GM10266 (cell line): Measurements from ENCODE around the gene DNAH10.
"Not testable (repeated sequence)": the region's sequence is repeated elsewhere in the genome, so short reads cannot be mapped to it uniquely, and the experiment has no call there.

Source experiments
- DNase-seq: peaks from one replicate; pipeline ENCODE4 v3.0.0; 2012; ENCODE audit errors: extremely low spot score
- TF ChIP-seq, protein P1 (sequence below): IDR thresholded peaks from 2 replicates; pipeline ENCODE4 v1.5.1; 2012; ENCODE audit warnings: mild to moderate bottlenecking, low read depth; ENCODE audit not compliant: control insufficient read depth, insufficient read depth; ENCODE audit errors: missing control alignments

The DNAH10 gene

GRCh38 chr12:123771261-123771660 lies 9.2 kb downstream of the DNAH10 start:
- TF ChIP-seq, protein P1, sequence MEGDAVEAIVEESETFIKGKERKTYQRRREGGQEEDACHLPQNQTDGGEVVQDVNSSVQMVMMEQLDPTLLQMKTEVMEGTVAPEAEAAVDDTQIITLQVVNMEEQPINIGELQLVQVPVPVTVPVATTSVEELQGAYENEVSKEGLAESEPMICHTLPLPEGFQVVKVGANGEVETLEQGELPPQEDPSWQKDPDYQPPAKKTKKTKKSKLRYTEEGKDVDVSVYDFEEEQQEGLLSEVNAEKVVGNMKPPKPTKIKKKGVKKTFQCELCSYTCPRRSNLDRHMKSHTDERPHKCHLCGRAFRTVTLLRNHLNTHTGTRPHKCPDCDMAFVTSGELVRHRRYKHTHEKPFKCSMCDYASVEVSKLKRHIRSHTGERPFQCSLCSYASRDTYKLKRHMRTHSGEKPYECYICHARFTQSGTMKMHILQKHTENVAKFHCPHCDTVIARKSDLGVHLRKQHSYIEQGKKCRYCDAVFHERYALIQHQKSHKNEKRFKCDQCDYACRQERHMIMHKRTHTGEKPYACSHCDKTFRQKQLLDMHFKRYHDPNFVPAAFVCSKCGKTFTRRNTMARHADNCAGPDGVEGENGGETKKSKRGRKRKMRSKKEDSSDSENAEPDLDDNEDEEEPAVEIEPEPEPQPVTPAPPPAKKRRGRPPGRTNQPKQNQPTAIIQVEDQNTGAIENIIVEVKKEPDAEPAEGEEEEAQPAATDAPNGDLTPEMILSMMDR: no peak
- DNase-seq: no peak

DNA sequence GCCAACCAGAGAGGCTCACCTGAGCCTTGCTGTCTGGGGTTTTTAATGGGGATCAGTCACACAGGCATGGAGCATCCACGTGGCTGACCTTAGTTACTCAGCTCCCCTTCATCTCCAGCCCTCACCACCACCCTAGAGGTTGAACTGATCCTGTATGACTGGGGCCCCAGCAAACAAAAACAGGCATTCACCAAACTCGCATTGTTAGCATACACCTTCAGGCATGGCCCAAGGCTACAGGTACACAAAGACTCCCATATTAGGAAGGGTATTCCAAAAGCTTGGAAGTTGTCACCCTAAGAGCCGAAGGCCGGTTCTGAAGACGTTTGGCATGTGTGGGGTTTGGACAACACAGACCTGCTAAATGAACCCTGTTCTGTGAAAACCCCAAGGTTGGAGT lies 10.0 kb downstream of the DNAH10 start:
- no peak for DNase-seq
- TF ChIP-seq, protein P1: no peak

GRCh38 chr12:123773375-123773774 lies 11.3 kb downstream of the DNAH10 start:
- TF ChIP-seq, protein P1: no peak
- no peak for DNase-seq

GRCh38 chr12:123779551-123779950 lies 17.4 kb downstream of the DNAH10 start:
- no peak for DNase-seq
- TF ChIP-seq, protein P1: no peak

GRCh38 chr12:123782997-123783792 lies 21.1 kb downstream of the DNAH10 start:
- TF ChIP-seq, protein P1: no peak

DNA sequence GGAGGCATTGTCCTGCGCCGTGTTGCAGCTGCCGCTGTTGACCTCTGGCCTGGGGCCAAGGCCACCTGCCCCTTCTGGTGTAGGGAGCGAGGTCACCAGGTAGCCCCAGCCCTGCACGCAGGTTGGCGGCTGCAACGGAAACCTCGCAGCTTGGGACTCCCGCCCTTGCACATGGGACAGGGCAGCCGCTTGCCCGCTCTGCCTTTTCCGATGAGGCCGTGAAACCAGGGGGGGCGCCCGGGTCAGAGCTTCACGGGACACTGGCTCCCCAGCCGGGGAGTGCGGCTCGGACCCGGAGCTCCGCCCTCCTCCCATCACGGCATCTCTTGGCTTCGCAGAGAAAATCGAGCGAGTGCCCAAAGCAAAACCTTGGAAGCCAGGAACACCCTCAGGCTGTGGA lies 25.4 kb downstream of the DNAH10 start:
- TF ChIP-seq, protein P1: no peak
- DNase-seq: no peak

More at GRCh38 chr12:123782997-123783792, 21.1 kb downstream of the DNAH10 start:
- DNase-seq: no peak

- TF ChIP-seq, protein P1: no peak
Measured at GRCh38 chr12:123788541-123788940, 26.4 kb downstream of the DNAH10 start.

GRCh38 chr12:123789422-123789821 lies 27.3 kb downstream of the DNAH10 start:
- not testable (repeated sequence) for DNase-seq

More at GRCh38 chr12:123788541-123788940, 26.4 kb downstream of the DNAH10 start:
- DNase-seq: no peak
